DND-41 (cell line): ENCODE data around the gene UBXN2A.

ENCODE experiments used
- CTCF ChIP-seq: IDR thresholded peaks from 2 replicates; pipeline ENCODE4 v1.5.1; 2012; ENCODE audit warnings: borderline replicate concordance, low read length, moderate library complexity, mild to moderate bottlenecking; ENCODE audit not compliant: poor library complexity, severe bottlenecking; ENCODE audit errors: extremely low read depth
- EZH2 ChIP-seq: IDR thresholded peaks from 3 replicates; pipeline ENCODE4 v1.6.1; 2012; ENCODE audit warnings: borderline replicate concordance, low read depth, mild to moderate bottlenecking, moderate library complexity, low read length, inconsistent platforms; ENCODE audit not compliant: severe bottlenecking

- TF ChIP-seq CTCF: no peak
- TF ChIP-seq EZH2: no peak
Observed at GRCh38 chr2:24026233-24026632, 86.0 kb downstream of the UBXN2A start.
